ENCODE results near the gene NATD1. TPM values are rescaled to one million over a fixed set of nuclear protein-coding genes. Genes with fewer than 3 reads are reported as not detected.

Gene NATD1
- total and polyA plus RNA-seq, 9 of the 15 experiments (the other 6 are each of a cell fraction or from before 2014, with no cell fraction given): 0.24 to 5.4 (median 1.6) TPM

GRCh38 chr17:21248500-21248899 is 4.7 kb downstream of the NATD1 start:
- TF ChIP-seq HNRNPLL (IDR thresholded peaks at IDR 0.05; ENCODE audit: low read depth, low read length, poor library complexity, severe bottlenecking): no peak
- no peak for TF ChIP-seq EP300 (IDR thresholded peaks at IDR 0.05; ENCODE audit: low read length)
- no peak for TF ChIP-seq CBX2 (IDR thresholded peaks at IDR 0.05; ENCODE audit: insufficient read depth, low read length, poor library complexity, severe bottlenecking)
- no peak for TF ChIP-seq ZKSCAN3 (CRISPR knock-in tag; IDR thresholded peaks at IDR 0.05)
- TF ChIP-seq TSHZ1 (CRISPR knock-in tag; IDR thresholded peaks at IDR 0.05): no peak
- TF ChIP-seq TAF15 (IDR thresholded peaks at IDR 0.05; ENCODE audit: low read depth, low read length): no peak
- TF ChIP-seq NR3C1 (CRISPR knock-in tag; IDR thresholded peaks at IDR 0.05): no peak
- TF ChIP-seq NFRKB (IDR thresholded peaks at IDR 0.05; ENCODE audit: low read depth): no peak
- no peak for TF ChIP-seq SRSF1 (IDR thresholded peaks at IDR 0.05; ENCODE audit: low read depth, low read length)
- TF ChIP-seq SIRT6 (IDR thresholded peaks at IDR 0.05; ENCODE audit: low read depth, low read length): no peak
- TF ChIP-seq POLR3G (IDR thresholded peaks at IDR 0.05; ENCODE audit: extremely low read depth, insufficient read length, insufficient replicate concordance): no peak
- TF ChIP-seq BDP1 (IDR thresholded peaks at IDR 0.05; ENCODE audit: insufficient read depth, insufficient read length): no peak
- no peak for TF ChIP-seq FOXA3 (CRISPR knock-in tag; conservative IDR thresholded peaks at IDR 0.05 in 1 of 2, IDR thresholded peaks at IDR 0.05 in 1 of 2)
- no peak for TF ChIP-seq STAT5A (IDR thresholded peaks at IDR 0.05; ENCODE audit: borderline replicate concordance, low read length)
- TF ChIP-seq CBFB (CRISPR knock-in tag; IDR thresholded peaks at IDR 0.05): no peak
- no peak for TF ChIP-seq HMBOX1 (IDR thresholded peaks at IDR 0.05)
- no peak for TF ChIP-seq FOXA1 (IDR thresholded peaks at IDR 0.05; ENCODE audit: borderline replicate concordance)
- 70% methylated on average over 3 of the region's 4 CpGs for WGBS (ENCODE audit: insufficient coverage, low coverage, missing lambda C conversion rate)
- BruUV-seq (replicated peaks): no TSS peak
- in situ Hi-C loops (cut with MboI): no loop called here
- Histone ChIP-seq H3K9ac (ENCODE audit: insufficient read depth in 1 of 2, low read depth in 2 of 2, low read length in 2 of 2) (0 out of 4 replicates have a peak overlapping the region, but pooled peaks of 1 of the 2 experiments have one; percentile 33), H2AFZ (ENCODE audit: low read depth, low read length) (no peak overlapping the region), H3K4me1 (replicated peaks in 1 of 2; ENCODE audit: control insufficient read depth in 2 of 2, insufficient read depth in 2 of 2, low read length in 2 of 2) (peaks cover 0 to 12% of the 10 kb centered on the region in 2 experiments; a peak in 2 of 5 replicates), H3K27ac (ENCODE audit: extremely low read depth, low read depth, low read length) (no peak overlapping the region), H3K79me2 (ENCODE audit: control insufficient read depth, insufficient read depth, low read length) (no peaks in the 10 kb centered on the region), H3K27me3 (ENCODE audit: control insufficient read depth in 2 of 2, insufficient read depth in 2 of 2, low read length in 2 of 2) (no peaks in the 10 kb centered on the region), H4K20me1 (replicated peaks; ENCODE audit: control insufficient read depth, insufficient read depth, low read length) (peaks cover 10% of the 10 kb centered on the region), H3K4me2 (ENCODE audit: insufficient read depth, low read length) (no peak overlapping the region), H3K4me3 (no peak overlapping the region), H3K9me3 (replicated peaks; ENCODE audit: control insufficient read depth, insufficient read depth, low read depth, low read length) (no peaks in the 10 kb centered on the region), H3K36me3 (ENCODE audit: control insufficient read depth, insufficient read depth, low read length) (no peaks in the 10 kb centered on the region), H3K9me1 (ENCODE audit: control insufficient read depth, insufficient read depth, low read length) (peaks cover 4% of the 10 kb centered on the region)
- no peak for ATAC-seq
- no peak for DNase-seq (ENCODE audit: extremely low read depth in 1 of 4, low spot score in 3 of 4)
- no peak for FAIRE-seq
- intact Hi-C loops (cut with micrococcal nuclease): no loop called here
- ChIA-PET CTCF (ENCODE audit: low intra/inter-chr PET ratio) (no interaction called here), POLR2A (no interaction called here)

All from K562 (cell line).